ENCODE measurements around the gene CNTN6. TPM values are rescaled to one million over a fixed set of nuclear protein-coding genes. Genes with fewer than 3 reads are reported as not detected.

CNTN6 gene
- total RNA-seq, 1 experiment from 2014 or later, result not detected

GRCh38 chr3:1183320-1184048, 90.7 kb downstream of the CNTN6 start:
- no peak overlapping the region for H3K27ac ChIP-seq (ENCODE audit: insufficient read length, low read depth, low read length)

More at GRCh38 chr3:1183320-1184048, 90.7 kb downstream of the CNTN6 start:
- H2BK12ac ChIP-seq (ENCODE audit: insufficient read length, low read depth, low read length), result no peak overlapping the region
- Mint-ChIP-seq H3K27ac (no peak overlapping the region), H3K4me1 (peaks cover 23 to 24% of the 10 kb centered on the region in 2 experiments), H3K36me3 (ENCODE audit: insufficient read depth in 1 of 3, low read depth in 3 of 3) (no peaks in the 10 kb centered on the region), H3K27me3 (ENCODE audit: low read depth) (no peaks in the 10 kb centered on the region), H3K9me3 (no peaks in the 10 kb centered on the region), H3K4me3 (no peak overlapping the region)
- no CpG with 5 or more reads among the region's 4 CpGs for WGBS (ENCODE audit: extremely low coverage, insufficient read length, low lambda C conversion rate)
- H3K79me1 ChIP-seq (ENCODE audit: insufficient read depth, low read depth, low read length, poor library complexity, severe bottlenecking), result no peaks in the 10 kb centered on the region
- H3K4ac ChIP-seq (ENCODE audit: low read depth, low read length), result no peak overlapping the region
- H2BK15ac ChIP-seq (ENCODE audit: low read depth, low read length), result no peak overlapping the region
- H3T11ph ChIP-seq (ENCODE audit: low read length), result no peak overlapping the region
- H3K4me1 ChIP-seq (ENCODE audit: insufficient read depth, low read length), result peaks cover 10% of the 10 kb centered on the region; the same call in 1 of the 2 replicates
- H4K5ac ChIP-seq (ENCODE audit: insufficient read length, low read depth, low read length), result no peak overlapping the region
- H3K23ac ChIP-seq (ENCODE audit: insufficient read length, low read depth, low read length), result no peak overlapping the region
- H4K8ac ChIP-seq (replicated peaks; ENCODE audit: insufficient read length, low read depth, low read length), result no peak overlapping the region
- no peak for DNase-seq
- H3K18ac ChIP-seq (ENCODE audit: insufficient read length, low read depth, low read length), result no peak overlapping the region
- H3K56ac ChIP-seq (ENCODE audit: insufficient read length, low read depth, low read length), result no peak overlapping the region
- H4K91ac ChIP-seq (ENCODE audit: insufficient read length, low read depth, low read length), result no peak overlapping the region
- no peak overlapping the region for H2BK120ac ChIP-seq (ENCODE audit: low read depth, low read length, poor library complexity, severe bottlenecking)
- TF ChIP-seq, protein P1, sequence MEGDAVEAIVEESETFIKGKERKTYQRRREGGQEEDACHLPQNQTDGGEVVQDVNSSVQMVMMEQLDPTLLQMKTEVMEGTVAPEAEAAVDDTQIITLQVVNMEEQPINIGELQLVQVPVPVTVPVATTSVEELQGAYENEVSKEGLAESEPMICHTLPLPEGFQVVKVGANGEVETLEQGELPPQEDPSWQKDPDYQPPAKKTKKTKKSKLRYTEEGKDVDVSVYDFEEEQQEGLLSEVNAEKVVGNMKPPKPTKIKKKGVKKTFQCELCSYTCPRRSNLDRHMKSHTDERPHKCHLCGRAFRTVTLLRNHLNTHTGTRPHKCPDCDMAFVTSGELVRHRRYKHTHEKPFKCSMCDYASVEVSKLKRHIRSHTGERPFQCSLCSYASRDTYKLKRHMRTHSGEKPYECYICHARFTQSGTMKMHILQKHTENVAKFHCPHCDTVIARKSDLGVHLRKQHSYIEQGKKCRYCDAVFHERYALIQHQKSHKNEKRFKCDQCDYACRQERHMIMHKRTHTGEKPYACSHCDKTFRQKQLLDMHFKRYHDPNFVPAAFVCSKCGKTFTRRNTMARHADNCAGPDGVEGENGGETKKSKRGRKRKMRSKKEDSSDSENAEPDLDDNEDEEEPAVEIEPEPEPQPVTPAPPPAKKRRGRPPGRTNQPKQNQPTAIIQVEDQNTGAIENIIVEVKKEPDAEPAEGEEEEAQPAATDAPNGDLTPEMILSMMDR (conservative IDR thresholded peaks at IDR 0.05), result no peak
- H3K79me2 ChIP-seq (ENCODE audit: insufficient read depth, low read length), result no peaks in the 10 kb centered on the region
- H3K27me3 ChIP-seq (ENCODE audit: insufficient read depth, low read length), result no peaks in the 10 kb centered on the region
- no peak overlapping the region for H2AK5ac ChIP-seq (ENCODE audit: insufficient read length, low read length)
- no peaks in the 10 kb centered on the region for H3K23me2 ChIP-seq (ENCODE audit: insufficient read length, low read depth, low read length, poor library complexity, severe bottlenecking)
- H4K20me1 ChIP-seq (ENCODE audit: control insufficient read depth, insufficient read depth, insufficient read length), result no peaks in the 10 kb centered on the region
- no peak overlapping the region for H3K14ac ChIP-seq (ENCODE audit: insufficient read depth, low read length)
- no peak overlapping the region for H3K9ac ChIP-seq (ENCODE audit: extremely low read depth, insufficient read length, low read length)
- H3K9me3 ChIP-seq (ENCODE audit: control insufficient read depth, low read depth, low read length), result no peaks in the 10 kb centered on the region
- no peak overlapping the region for H2BK20ac ChIP-seq (ENCODE audit: low read depth, low read length, poor library complexity, severe bottlenecking)
- no peak overlapping the region for H2AFZ ChIP-seq (ENCODE audit: low read length)
- no peak overlapping the region for H3K4me2 ChIP-seq (ENCODE audit: insufficient read depth, insufficient read length, low read length)
- no peak overlapping the region for H2BK5ac ChIP-seq (ENCODE audit: insufficient read length, low read length)
